Measurements from ENCODE around the gene ZNF746. TPM values are rescaled to one million over a fixed set of nuclear protein-coding genes. Genes with fewer than 3 reads are reported as not detected.

ZNF746 gene
- total and polyA plus RNA-seq, 2 donors (not counting 3 experiments of a cell fraction or from before 2014, with no cell fraction given), result 10.5 to 20.8 TPM

DNA sequence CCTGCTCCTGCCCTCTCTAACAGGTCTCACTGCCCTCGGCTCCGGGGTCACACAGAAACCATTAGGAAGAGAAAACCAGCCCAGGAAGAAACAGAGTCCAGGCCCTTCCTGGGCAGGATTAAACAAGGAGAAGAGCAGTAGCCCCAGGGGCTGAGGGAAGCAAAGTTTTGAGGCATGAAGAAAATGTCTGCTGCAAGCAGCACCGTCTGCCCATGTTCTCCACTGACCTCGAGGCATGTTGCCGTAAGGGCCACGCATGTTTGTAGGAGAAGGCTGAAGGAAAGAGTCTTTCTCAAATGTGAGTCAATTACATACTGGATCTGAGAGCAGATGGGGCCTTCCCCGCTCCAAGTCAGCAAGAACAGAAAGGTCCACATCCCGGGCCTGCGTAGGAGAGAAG, 4.2 kb downstream of the ZNF746 start:
- no peak for FAIRE-seq
- POLR2A ChIA-PET, result no interaction called here
- no peaks in the 10 kb centered on the region for H4K20me1 ChIP-seq (replicated peaks; ENCODE audit: control insufficient read depth, extremely low read depth, insufficient read depth, low read length)
- no TSS peak for BruUV-seq (replicated peaks)
- no peak overlapping the region for H3K4me2 ChIP-seq (ENCODE audit: insufficient read depth, low read length)
- H3K9me1 ChIP-seq (replicated peaks; ENCODE audit: control insufficient read depth, extremely low read depth, insufficient read depth, low read length), result no peaks in the 10 kb centered on the region
- no peaks in the 10 kb centered on the region for H3K9me3 ChIP-seq (replicated peaks; ENCODE audit: control insufficient read depth, insufficient read depth, low read length)
- intact Hi-C loops (cut with micrococcal nuclease) (loop anchor here (10.0 kb wide), 2 partner anchors 369 to 469 kb away; partner anchors contain the start of genes PDIA4 and ZNF425), dilution Hi-C loops (cut with MboI; ENCODE audit: extremely low pct_ligation_motif_present, low sequenced_read_pairs) (no loop called here)
- H2AFZ ChIP-seq (ENCODE audit: low read depth, low read length), result no peak overlapping the region
- no peaks in the 10 kb centered on the region for H3K27me3 ChIP-seq (ENCODE audit: control insufficient read depth in 2 of 2, insufficient read depth in 2 of 2, low read length in 2 of 2)
- H3K4me3 ChIP-seq (replicated peaks in 1 of 3; ENCODE audit: insufficient read depth in 1 of 3, low read depth in 1 of 3, low read length in 3 of 3), result no peak overlapping the region
- H3K27ac ChIP-seq (ENCODE audit: insufficient read depth, low read depth, low read length), result no peak overlapping the region
- CTCF ChIA-PET, result no interaction called here
- peaks cover 24% of the 10 kb centered on the region for H3K79me2 ChIP-seq (ENCODE audit: control insufficient read depth, insufficient read depth, low read length)
- DNase-seq (ENCODE audit: low read depth, low spot score), result no peak
- H3K9ac ChIP-seq (replicated peaks; ENCODE audit: extremely low read depth, insufficient read depth, low read length), result no peak overlapping the region
- H3K36me3 ChIP-seq (ENCODE audit: control insufficient read depth in 2 of 2, extremely low read depth in 1 of 2, insufficient read depth in 2 of 2, low read length in 2 of 2), result peaks cover 11 to 40% of the 10 kb centered on the region in 2 experiments
- TF ChIP-seq FOS (IDR thresholded peaks at IDR 0.05; ENCODE audit: borderline replicate concordance, insufficient read depth, low read length) (no peak), JUN (IDR thresholded peaks at IDR 0.05; ENCODE audit: borderline replicate concordance, insufficient read depth, insufficient read length, low read depth) (no peak), GATA2 (IDR thresholded peaks at IDR 0.05; ENCODE audit: insufficient read depth, insufficient read length, low read depth, low read length) (no peak), MYC (IDR thresholded peaks at IDR 0.05; ENCODE audit: low read depth, low read length) (no peak), EZH2 (IDR thresholded peaks at IDR 0.05; ENCODE audit: borderline replicate concordance, low read depth, low read length, severe bottlenecking) (no peak), POLR2A (IDR thresholded peaks at IDR 0.05; ENCODE audit: low read depth, low read length) (no peak), POLR2AphosphoS5 (IDR thresholded peaks at IDR 0.05; ENCODE audit: insufficient read depth, low read depth, low read length) (no peak)
- TF ChIP-seq, protein P1, sequence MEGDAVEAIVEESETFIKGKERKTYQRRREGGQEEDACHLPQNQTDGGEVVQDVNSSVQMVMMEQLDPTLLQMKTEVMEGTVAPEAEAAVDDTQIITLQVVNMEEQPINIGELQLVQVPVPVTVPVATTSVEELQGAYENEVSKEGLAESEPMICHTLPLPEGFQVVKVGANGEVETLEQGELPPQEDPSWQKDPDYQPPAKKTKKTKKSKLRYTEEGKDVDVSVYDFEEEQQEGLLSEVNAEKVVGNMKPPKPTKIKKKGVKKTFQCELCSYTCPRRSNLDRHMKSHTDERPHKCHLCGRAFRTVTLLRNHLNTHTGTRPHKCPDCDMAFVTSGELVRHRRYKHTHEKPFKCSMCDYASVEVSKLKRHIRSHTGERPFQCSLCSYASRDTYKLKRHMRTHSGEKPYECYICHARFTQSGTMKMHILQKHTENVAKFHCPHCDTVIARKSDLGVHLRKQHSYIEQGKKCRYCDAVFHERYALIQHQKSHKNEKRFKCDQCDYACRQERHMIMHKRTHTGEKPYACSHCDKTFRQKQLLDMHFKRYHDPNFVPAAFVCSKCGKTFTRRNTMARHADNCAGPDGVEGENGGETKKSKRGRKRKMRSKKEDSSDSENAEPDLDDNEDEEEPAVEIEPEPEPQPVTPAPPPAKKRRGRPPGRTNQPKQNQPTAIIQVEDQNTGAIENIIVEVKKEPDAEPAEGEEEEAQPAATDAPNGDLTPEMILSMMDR (IDR thresholded peaks at IDR 0.05; ENCODE audit: extremely low read depth in 1 of 2, insufficient read depth in 1 of 2, low read depth in 1 of 2, low read length in 2 of 2), result no peak
- TF ChIP-seq, protein P2, sequence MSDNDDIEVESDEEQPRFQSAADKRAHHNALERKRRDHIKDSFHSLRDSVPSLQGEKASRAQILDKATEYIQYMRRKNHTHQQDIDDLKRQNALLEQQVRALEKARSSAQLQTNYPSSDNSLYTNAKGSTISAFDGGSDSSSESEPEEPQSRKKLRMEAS (IDR thresholded peaks at IDR 0.05; ENCODE audit: insufficient read depth, insufficient read length), result no peak
- peaks cover 11% of the 10 kb centered on the region for H3K4me1 ChIP-seq (ENCODE audit: control insufficient read depth, extremely low read depth, insufficient read depth, low read length)
